ENCODE data around the gene PRPF6. TPM values are rescaled to one million over a fixed set of nuclear protein-coding genes. Genes with fewer than 3 reads are reported as not detected.

Gene PRPF6
- total and polyA plus RNA-seq, 2 of the 13 experiments (the other 11 are each of a cell fraction or from before 2014, with no cell fraction given) = 63.7 to 101 TPM

DNA sequence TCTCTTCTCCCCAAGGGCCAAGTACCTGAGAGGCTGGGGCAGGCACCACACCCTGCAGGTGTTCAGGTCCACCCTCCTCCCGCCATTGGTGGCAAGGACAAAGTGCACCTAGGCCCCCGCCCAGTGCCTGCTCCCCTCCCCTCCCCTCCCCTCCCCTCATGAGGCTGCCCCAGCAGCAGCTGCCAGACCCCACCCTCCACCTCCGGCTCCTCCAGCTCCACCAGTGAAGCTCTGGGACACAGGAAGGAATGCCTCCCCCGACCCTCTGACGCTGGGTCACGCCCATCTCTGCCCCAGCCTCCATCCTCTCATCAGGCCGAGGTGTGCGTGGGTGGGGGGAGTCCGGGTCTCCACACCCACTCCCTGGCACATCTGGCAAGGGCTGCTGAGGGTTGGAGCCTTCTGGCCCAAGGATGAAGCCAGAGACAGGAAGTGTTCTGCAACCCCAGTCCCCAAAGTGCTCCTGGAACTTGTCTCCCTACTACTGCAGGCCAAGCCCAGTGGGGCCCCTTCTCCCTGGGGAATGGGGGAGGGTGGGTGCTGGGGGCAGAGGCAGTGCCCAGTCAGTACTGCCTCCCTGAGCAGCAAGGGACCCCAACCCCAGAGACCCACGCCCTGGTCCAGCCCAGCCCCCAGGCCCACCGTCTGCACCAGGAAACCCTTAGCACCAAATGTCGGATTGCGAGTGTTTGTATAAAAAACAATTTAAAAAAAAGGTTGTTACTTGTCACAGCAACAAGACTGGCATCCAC is 23.1 kb upstream of the PRPF6 start (continued):
- TF ChIP-seq NR2F6 (IDR thresholded peaks at IDR 0.05) (no peak), NR2F6 (CRISPR knock-in tag; IDR thresholded peaks at IDR 0.05) (no peak), ARNT (IDR thresholded peaks at IDR 0.05) (no peak), POLR2AphosphoS5 (IDR thresholded peaks at IDR 0.05; ENCODE audit: low read depth, low read length) (no peak), NR2F1 (CRISPR knock-in tag; IDR thresholded peaks at IDR 0.05) (no peak), ZNF781 (CRISPR knock-in tag; IDR thresholded peaks at IDR 0.05; ENCODE audit: borderline replicate concordance, not compliant biosample characterization) (no peak), HMGA1 (CRISPR knock-in tag; conservative IDR thresholded peaks at IDR 0.05) (no peak), CCAR2 (optimal IDR thresholded peaks at IDR 0.05; ENCODE audit: low read depth, low read length) (no peak), ZNF720 (CRISPR knock-in tag; IDR thresholded peaks at IDR 0.05) (no peak), FOSL1 (CRISPR knock-in tag; IDR thresholded peaks at IDR 0.05; ENCODE audit: borderline replicate concordance) (0 out of 2 replicates have a peak, but pooled peaks have one; percentile 10), ZNF552 (CRISPR knock-in tag; IDR thresholded peaks at IDR 0.05; ENCODE audit: borderline replicate concordance) (no peak), NBN (conservative IDR thresholded peaks at IDR 0.05) (no peak), PHB2 (IDR thresholded peaks at IDR 0.05; ENCODE audit: partially characterized antibody) (no peak), ZNF615 (CRISPR knock-in tag; IDR thresholded peaks at IDR 0.05; ENCODE audit: borderline replicate concordance) (no peak), ZNF468 (CRISPR knock-in tag; IDR thresholded peaks at IDR 0.05) (no peak)
- TF ChIP-seq, protein P1, sequence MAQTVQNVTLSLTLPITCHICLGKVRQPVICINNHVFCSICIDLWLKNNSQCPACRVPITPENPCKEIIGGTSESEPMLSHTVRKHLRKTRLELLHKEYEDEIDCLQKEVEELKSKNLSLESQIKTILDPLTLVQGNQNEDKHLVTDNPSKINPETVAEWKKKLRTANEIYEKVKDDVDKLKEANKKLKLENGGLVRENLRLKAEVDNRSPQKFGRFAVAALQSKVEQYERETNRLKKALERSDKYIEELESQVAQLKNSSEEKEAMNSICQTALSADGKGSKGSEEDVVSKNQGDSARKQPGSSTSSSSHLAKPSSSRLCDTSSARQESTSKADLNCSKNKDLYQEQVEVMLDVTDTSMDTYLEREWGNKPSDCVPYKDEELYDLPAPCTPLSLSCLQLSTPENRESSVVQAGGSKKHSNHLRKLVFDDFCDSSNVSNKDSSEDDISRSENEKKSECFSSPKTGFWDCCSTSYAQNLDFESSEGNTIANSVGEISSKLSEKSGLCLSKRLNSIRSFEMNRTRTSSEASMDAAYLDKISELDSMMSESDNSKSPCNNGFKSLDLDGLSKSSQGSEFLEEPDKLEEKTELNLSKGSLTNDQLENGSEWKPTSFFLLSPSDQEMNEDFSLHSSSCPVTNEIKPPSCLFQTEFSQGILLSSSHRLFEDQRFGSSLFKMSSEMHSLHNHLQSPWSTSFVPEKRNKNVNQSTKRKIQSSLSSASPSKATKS (CRISPR knock-in tag; IDR thresholded peaks at IDR 0.05) = no peak
- TF ChIP-seq, protein P2, sequence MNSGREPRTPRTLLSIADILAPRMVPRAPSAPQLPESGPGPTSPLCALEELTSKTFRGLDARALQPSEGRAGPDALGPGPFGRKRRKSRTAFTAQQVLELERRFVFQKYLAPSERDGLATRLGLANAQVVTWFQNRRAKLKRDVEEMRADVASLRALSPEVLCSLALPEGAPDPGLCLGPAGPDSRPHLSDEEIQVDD (CRISPR knock-in tag; IDR thresholded peaks at IDR 0.05; ENCODE audit: borderline replicate concordance) = no peak
- TF ChIP-seq, protein P3, sequence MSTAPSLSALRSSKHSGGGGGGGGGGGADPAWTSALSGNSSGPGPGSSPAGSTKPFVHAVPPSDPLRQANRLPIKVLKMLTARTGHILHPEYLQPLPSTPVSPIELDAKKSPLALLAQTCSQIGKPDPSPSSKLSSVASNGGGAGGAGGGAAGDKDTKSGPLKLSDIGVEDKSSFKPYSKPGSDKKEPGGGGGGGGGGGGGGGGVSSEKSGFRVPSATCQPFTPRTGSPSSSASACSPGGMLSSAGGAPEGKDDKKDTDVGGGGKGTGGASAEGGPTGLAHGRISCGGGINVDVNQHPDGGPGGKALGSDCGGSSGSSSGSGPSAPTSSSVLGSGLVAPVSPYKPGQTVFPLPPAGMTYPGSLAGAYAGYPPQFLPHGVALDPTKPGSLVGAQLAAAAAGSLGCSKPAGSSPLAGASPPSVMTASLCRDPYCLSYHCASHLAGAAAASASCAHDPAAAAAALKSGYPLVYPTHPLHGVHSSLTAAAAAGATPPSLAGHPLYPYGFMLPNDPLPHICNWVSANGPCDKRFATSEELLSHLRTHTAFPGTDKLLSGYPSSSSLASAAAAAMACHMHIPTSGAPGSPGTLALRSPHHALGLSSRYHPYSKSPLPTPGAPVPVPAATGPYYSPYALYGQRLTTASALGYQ (CRISPR knock-in tag; IDR thresholded peaks at IDR 0.05) = no peak
- TF ChIP-seq, protein P4, sequence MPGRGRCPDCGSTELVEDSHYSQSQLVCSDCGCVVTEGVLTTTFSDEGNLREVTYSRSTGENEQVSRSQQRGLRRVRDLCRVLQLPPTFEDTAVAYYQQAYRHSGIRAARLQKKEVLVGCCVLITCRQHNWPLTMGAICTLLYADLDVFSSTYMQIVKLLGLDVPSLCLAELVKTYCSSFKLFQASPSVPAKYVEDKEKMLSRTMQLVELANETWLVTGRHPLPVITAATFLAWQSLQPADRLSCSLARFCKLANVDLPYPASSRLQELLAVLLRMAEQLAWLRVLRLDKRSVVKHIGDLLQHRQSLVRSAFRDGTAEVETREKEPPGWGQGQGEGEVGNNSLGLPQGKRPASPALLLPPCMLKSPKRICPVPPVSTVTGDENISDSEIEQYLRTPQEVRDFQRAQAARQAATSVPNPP (CRISPR knock-in tag; IDR thresholded peaks at IDR 0.05) = no peak
- TF ChIP-seq, protein P5, sequence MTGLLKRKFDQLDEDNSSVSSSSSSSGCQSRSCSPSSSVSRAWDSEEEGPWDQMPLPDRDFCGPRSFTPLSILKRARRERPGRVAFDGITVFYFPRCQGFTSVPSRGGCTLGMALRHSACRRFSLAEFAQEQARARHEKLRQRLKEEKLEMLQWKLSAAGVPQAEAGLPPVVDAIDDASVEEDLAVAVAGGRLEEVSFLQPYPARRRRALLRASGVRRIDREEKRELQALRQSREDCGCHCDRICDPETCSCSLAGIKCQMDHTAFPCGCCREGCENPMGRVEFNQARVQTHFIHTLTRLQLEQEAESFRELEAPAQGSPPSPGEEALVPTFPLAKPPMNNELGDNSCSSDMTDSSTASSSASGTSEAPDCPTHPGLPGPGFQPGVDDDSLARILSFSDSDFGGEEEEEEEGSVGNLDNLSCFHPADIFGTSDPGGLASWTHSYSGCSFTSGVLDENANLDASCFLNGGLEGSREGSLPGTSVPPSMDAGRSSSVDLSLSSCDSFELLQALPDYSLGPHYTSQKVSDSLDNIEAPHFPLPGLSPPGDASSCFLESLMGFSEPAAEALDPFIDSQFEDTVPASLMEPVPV (CRISPR knock-in tag; IDR thresholded peaks at IDR 0.05) = peak; percentile 65; the same call in 1 of the 2 replicates
- TF ChIP-seq, protein P6, sequence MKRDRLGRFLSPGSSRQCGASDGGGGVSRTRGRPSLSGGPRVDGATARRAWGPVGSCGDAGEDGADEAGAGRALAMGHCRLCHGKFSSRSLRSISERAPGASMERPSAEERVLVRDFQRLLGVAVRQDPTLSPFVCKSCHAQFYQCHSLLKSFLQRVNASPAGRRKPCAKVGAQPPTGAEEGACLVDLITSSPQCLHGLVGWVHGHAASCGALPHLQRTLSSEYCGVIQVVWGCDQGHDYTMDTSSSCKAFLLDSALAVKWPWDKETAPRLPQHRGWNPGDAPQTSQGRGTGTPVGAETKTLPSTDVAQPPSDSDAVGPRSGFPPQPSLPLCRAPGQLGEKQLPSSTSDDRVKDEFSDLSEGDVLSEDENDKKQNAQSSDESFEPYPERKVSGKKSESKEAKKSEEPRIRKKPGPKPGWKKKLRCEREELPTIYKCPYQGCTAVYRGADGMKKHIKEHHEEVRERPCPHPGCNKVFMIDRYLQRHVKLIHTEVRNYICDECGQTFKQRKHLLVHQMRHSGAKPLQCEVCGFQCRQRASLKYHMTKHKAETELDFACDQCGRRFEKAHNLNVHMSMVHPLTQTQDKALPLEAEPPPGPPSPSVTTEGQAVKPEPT (CRISPR knock-in tag; IDR thresholded peaks at IDR 0.05; ENCODE audit: low read depth) = no peak

All from HepG2 (cell line).